K562 (cell line): ENCODE measurements around the gene GFOD1. TPM values are rescaled to one million over a fixed set of nuclear protein-coding genes. Genes with fewer than 3 reads are reported as not detected.

Experiments
- CHD7 ChIP-seq: fragments of 200-600 bp; sonication (generic); IDR thresholded peaks from one replicate; pipeline ENCODE4 v1.6.1; 2012; ENCODE audit warnings: mild to moderate bottlenecking, low read depth, low read length, inconsistent platforms
- CSDE1 ChIP-seq, 2 experiments: fragments of 450-650 bp; IDR thresholded peaks; 2 replicates each; pipeline ENCODE4 v1.6.1; 2016; ENCODE audit warnings: mild to moderate bottlenecking in 1 of 2
- ETV5 ChIP-seq: sonication (generic); formaldehyde crosslinking; IDR thresholded peaks from 2 replicates; pipeline ENCODE4 v1.4.0; 2020; ENCODE audit warnings: low read depth, mild to moderate bottlenecking, missing genetic modification reagents
- JUN ChIP-seq, 2 experiments: sonication (generic) in 1 of 2; formaldehyde crosslinking in 1 of 2; IDR thresholded peaks; 2 replicates each; pipeline versions ENCODE4 v1.6.1 to v1.8.0; 2012 to 2022; ENCODE audit warnings: borderline replicate concordance in 2 of 2, mild to moderate bottlenecking in 2 of 2, improper control_type of control experiment in 1 of 2, low read depth in 1 of 2, low read length in 1 of 2, missing genetic modification reagents in 1 of 2
- NFATC3 ChIP-seq: fragments of 450-650 bp; IDR thresholded peaks from 2 replicates; pipeline ENCODE4 v1.6.1; 2017; ENCODE audit warnings: mild to moderate bottlenecking
- SAFB ChIP-seq: fragments of 200-400 bp; formaldehyde crosslinking; IDR thresholded peaks from 2 replicates; pipeline ENCODE4 v1.6.1; 2017; ENCODE audit warnings: low read depth, low read length, borderline replicate concordance
- SMARCA5 ChIP-seq: fragments of 450-650 bp; IDR thresholded peaks from 2 replicates; pipeline ENCODE4 v1.6.1; 2016
- SREBF1 ChIP-seq: fragments of 150-350 bp; IDR thresholded peaks from 2 replicates; pipeline ENCODE4 v1.6.1; 2014; ENCODE audit warnings: antibody characterized with exemption, low read depth, low read length, borderline replicate concordance
- TEAD4 ChIP-seq, 2 experiments: sonication (generic) in 1 of 2; formaldehyde crosslinking in 1 of 2; IDR thresholded peaks; 2 replicates each; pipeline versions ENCODE4 v1.6.1 to v1.8.0; 2012 to 2022; ENCODE audit warnings: borderline replicate concordance in 1 of 2, inconsistent platforms in 1 of 2, low read length in 1 of 2, mild to moderate bottlenecking in 1 of 2, missing genetic modification reagents in 1 of 2
- USF1 ChIP-seq: sonication (generic); formaldehyde crosslinking; IDR thresholded peaks from 2 replicates; pipeline ENCODE4 v1.9.0; 2022; ENCODE audit warnings: mild to moderate bottlenecking, missing genetic modification reagents
- XRCC4 ChIP-seq: IDR thresholded peaks from one replicate; pipeline ENCODE4 v1.6.1; 2011; ENCODE audit not compliant: insufficient read depth, insufficient read length; ENCODE audit errors: extremely low read depth
- ZNF217 ChIP-seq: sonication (generic); formaldehyde crosslinking; IDR thresholded peaks from 2 replicates; pipeline ENCODE4 v1.8.0; 2022; ENCODE audit warnings: mild to moderate bottlenecking, missing genetic modification reagents
- ZNF280A ChIP-seq: fragments of 450-650 bp; IDR thresholded peaks from 2 replicates; pipeline ENCODE4 v1.6.1; 2018; ENCODE audit warnings: mild to moderate bottlenecking, low read depth; ENCODE audit not compliant: partially characterized antibody
- ZNF41 ChIP-seq: fragments of 250-450 bp; sonication (Bioruptor Pico); conservative IDR thresholded peaks from 2 replicates; pipeline ENCODE4 v1.4.0; 2020; ENCODE audit warnings: mild to moderate bottlenecking
- ZNF584 ChIP-seq: fragments of 200-800 bp; sonication (Bioruptor generic); IDR thresholded peaks from 2 replicates; pipeline ENCODE4 v1.6.1; 2016; ENCODE audit warnings: low read depth, mild to moderate bottlenecking, missing genetic modification characterization, missing compliant biosample characterization
- polyA plus RNA-seq, 8 experiments: library from polyadenylated mRNA; depleted of rRNA in 4 of 8; stranded (reverse) in 5 of 8; unstranded in 3 of 8; fragments of >200 nt; fragmentation: Nextera tagmentation in 2 of 8; fragmentation: Illumina TruSeq in 1 of 8; extraction: Ambion mirVana in 2 of 8; extraction: Trizol in 1 of 8; gene quantifications; 2 replicates each; pipeline versions ENCODE4 v1.2.1 to v1.2.3, GENCODE V29; 2011 to 2014; ENCODE audit warnings: inconsistent platforms in 1 of 8, missing spikeins in 1 of 8
- total RNA-seq, 7 experiments: library from RNA; depleted of rRNA in 6 of 7; stranded (reverse); fragments of >200 nt in 6 of 7; fragmentation: Illumina TruSeq in 2 of 7; extraction: Trizol in 2 of 7; gene quantifications; 2 replicates each; pipeline versions ENCODE4 v1.2.1 to v1.2.3, GENCODE V29; 2011 to 2021; ENCODE audit warnings: low replicate concordance in 1 of 7

Gene GFOD1
- total and polyA plus RNA-seq, 9 of the 15 experiments (the other 6 are each of a cell fraction or from before 2014, with no cell fraction given) = 3.8 to 12.0 (median 8.2) TPM

- no peak for TF ChIP-seq CHD7
- TF ChIP-seq SREBF1 = no peak
- TF ChIP-seq TEAD4 (IDR thresholded peaks at IDR 0.05; ENCODE audit: low read length) = peak; percentile 98
- no peak for TF ChIP-seq TEAD4 (CRISPR knock-in tag; IDR thresholded peaks at IDR 0.05; ENCODE audit: borderline replicate concordance)
- TF ChIP-seq XRCC4 = no peak
- no peak for TF ChIP-seq SMARCA5
- no peak for TF ChIP-seq ZNF41 (CRISPR knock-in tag)
- 0 out of 2 replicates have a peak, but pooled peaks have one; percentile 23 for TF ChIP-seq JUN (IDR thresholded peaks at IDR 0.05; ENCODE audit: borderline replicate concordance, low read depth, low read length)
- TF ChIP-seq JUN (CRISPR knock-in tag; IDR thresholded peaks at IDR 0.05; ENCODE audit: borderline replicate concordance) = no peak
- peak; percentile 81 for TF ChIP-seq ETV5 (CRISPR knock-in tag)
- no peak for TF ChIP-seq SAFB
- 0 out of 2 replicates have a peak, but pooled peaks have one; percentile 51 for TF ChIP-seq ZNF584
- no peak; the same call in 1 of the 2 replicates for TF ChIP-seq USF1 (CRISPR knock-in tag)
- no peak for TF ChIP-seq ZNF280A
- TF ChIP-seq CSDE1 (IDR thresholded peaks at IDR 0.05) = no peak
- no peak for TF ChIP-seq ZNF217
- no peak for TF ChIP-seq NFATC3
These were observed 106.6 kb downstream of the GFOD1 start (continued) for GRCh38 chr6:13380761-13381160.
